DMS53 (cell line): ENCODE measurements around the gene SH3BGR.
A peak's percentile ranks its signal among the peaks of the same experiment; 100 is the strongest.
"Not testable (repeated sequence)": the region's sequence is repeated elsewhere in the genome, so short reads cannot be mapped to it uniquely, and the experiment has no call there.

Experiments used
- DNase-seq: peaks from one replicate; lab custom pipeline; 2025; lab: John Stamatoyannopoulos, UW

SH3BGR gene

DNA sequence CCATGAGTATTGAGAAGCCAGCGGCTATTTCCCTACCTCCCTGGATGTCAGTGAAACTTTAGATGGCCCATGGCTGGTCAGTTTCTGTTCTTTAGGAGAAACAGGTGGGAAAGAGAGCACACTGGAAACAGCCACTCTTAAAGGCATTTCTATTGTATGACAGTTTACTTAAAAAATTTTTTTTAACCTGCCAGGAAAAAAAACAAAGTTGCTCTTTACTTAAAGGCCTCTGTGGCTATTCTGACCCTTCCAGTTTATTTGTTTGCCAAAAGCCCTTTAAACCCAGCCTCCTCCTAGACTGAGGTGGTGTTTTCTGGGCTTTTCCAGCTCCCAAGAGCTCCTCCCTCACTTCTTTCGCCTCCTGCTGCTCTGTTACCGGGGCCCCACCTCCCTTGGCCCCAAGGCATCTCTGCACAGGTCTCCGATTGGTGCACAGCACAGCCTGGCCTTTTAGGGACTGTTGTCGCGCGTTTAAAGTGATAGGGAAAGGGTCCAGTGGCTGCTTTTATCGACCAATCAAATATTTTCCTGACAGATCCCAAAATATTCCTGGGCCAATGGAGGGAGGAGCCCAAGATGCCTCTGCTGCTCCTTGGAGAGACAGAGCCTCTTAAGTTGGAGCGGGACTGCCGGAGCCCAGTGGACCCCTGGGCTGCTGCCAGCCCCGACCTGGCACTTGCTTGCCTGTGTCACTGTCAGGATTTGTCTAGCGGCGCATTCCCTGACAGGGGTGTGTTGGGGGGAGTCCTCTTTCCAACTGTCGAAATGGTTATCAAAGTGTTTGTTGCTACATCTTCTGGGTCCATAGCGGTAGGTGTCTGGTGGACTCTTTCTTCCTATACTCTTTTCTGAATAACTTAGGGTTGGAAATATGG lies at the start of gene SH3BGR:
Gene SH3BGR (plus strand): TSS at position 639 of the 875 bp plus-strand sequence. CDS start 127 bp downstream, at position 766.
- DNase-seq = peak; percentile 37

DNA sequence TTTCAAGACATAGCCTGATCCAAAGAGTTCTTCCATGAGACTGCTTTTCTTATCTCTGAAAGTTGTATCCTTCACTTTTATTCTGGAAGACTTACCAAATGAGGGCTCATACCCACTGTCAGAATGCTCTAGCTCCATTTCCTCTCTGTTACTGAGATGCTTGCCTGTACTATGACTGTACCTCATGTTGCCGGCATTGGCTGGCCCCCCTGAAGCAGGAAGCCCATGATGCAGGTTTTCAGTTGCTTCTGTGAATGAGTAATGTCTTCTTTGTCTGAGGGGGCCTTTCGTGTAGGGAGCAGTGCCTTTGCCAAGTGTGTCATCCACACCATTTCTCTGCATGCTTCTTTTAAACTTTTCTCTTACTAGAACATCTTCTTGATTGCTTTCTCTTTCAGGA lies 45.7 kb upstream of the SH3BGR start:
- no peak for DNase-seq

DNA sequence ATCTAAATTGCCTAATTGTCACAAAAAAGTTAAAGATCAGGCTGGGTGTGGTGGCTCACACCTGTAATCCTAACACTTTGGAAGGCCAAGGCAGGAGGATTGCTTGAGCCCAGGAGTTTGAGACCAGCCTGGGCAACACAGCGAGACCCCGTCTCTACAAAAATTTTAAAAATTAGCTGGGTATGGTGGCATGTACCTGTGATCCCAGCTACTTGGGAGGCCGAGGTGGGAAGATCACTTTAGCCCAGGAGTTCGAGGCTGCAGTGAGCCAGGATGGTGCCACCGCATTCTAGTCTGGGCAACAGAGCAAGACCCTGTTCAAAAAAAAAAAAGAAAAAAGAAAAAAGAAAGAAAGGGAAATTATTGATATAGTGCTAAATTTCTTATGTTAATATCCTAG lies 32.6 kb upstream of the SH3BGR start:
- DNase-seq = not testable (repeated sequence)

DNA sequence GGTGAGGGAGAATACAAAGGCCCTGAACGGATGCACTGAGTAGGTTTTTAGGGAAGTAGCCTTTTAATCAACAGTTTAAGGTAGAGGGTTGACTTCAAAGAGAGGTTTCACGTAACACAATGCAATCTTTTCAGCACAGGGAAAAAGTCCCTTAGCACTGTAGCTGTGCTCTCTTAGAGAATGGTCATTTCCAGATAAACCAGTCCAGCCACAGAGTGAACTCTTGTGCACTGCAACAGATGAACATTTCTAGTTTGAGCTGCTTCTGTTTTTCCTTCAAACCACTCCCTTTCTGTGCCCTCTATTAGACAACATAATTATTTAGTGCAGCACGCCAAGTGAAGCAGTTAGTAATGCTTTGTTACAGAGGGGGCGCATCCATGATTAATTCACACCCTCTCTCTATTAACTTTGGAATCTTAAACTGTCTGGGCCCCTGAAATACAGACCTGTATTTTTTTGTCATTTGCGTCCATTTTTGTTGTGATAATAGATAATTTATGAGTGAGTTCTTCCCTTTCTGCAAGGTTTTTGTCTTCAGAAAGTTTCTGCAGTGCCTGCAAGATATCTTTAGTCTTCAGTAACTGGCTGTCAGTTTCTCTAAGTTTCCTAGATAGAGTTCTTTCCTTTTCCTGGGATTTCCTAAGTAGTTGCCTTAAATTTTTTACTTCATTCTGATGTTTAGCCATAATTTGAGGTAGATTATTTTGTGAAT lies 29.1 kb upstream of the SH3BGR start:
- peak; percentile 37 for DNase-seq

DNA sequence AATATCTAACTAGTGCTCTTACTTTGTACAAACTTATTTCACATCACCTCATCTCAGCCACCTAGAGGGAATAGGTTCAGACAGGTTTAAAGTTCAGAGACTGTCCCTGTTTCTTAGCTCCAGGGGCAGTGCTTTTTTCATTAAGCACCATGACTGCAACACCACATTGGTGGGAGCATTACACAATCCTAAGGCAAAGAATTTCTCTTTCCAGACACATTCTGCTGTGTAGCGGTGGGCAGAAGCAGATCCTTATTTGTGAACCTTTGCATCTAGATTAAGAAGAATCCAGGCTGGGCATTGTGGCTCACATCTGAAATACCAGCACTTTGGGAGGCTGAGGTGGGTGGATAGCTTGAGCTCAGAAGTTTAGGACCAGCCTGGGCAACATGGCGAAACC lies 22.3 kb upstream of the SH3BGR start:
- DNase-seq = no peak

DNA sequence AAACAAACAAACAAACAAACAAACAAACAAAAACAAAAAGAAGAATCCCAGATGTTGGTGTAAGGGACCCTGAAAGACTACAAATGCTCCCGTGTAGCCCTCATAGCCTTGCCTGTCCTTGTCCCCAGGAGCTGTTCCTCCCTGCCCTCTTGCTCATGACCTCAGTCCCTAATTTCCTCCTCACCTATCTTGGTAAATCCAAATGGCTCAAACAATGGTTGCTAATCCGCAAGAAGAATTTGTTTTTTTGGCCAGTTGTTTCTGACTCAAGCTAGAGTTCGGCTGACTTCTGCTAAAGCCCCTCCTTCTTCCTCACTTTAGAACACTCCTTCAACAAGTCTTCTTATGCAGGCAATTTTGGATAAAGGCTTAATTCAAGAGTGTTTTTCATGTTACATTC lies 21.8 kb upstream of the SH3BGR start:
- DNase-seq = no peak

DNA sequence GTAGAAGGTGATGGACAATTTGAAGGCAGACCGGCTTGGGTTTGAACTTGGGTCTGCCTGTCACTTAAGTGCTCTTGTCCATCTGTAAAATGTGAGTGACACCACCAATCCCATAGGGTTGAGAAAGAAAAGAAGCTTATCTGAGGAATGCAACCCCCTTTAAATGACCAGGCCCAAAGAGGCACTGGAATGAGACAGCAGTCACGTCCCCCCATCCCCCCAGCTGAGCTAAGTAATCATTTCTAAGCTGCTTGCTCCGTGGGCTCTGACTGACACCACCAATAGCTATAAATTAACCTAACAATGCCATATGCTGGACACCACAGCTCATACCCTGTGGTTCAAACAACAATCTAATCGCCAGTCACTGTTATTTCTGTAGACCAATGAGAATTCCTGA lies 21.3 kb upstream of the SH3BGR start:
- DNase-seq = no peak

DNA sequence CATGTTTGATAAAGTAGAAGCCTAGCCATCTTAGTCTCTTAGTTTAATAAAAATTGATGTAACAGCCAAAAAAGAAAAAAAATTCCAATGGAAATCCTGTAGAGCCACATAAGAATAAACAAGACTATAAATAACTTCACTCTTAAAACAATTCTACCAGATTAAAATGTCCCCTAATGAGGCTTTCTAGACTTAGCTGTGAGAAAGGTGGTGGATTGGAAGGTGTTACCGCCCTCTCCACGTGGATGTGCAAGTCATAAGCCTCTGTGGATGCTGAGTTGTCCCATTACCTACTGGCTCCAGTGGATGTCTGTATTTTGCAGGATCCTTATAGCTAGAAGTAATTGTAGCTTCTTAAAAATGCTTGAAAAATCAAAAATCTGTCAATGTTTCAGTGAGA lies 20.8 kb upstream of the SH3BGR start:
- no peak for DNase-seq

DNA sequence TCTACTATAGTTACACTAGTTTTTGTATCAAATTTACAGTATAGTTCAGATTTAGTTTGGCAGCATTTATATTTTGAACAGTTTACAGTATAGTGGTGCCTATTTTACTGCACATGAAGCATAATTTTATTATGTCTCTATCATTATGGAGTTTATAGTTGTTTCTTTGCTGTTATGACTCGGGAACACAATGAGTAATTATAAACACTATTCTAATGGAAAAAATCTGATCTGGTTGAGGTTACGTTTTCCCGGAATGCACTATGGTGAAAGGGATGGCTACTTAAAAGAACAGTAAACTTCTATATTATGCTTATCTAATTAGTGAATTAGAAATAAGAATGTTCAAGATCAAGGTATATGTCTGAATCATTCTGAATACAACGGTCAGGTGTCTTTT lies 16.8 kb upstream of the SH3BGR start:
- DNase-seq = no peak

DNA sequence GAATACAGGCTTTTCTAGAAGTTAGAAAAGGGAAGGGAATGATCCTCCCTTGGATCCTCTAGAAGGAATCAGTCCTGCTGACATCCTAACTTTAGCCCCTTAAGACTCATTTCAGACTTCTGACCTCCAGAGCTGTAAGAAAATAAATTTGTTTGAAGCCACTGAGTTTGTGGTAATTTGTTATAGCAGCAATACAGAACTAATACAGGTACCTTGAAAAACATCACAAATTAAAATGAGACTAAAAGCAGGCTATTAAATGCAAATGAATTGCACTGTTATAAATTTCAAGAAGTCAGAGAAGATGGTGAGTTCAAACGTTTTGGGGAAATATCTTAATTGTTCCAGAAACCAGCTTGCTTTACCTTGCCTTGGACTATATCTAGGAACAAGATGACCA lies 12.5 kb upstream of the SH3BGR start:
- no peak for DNase-seq

DNA sequence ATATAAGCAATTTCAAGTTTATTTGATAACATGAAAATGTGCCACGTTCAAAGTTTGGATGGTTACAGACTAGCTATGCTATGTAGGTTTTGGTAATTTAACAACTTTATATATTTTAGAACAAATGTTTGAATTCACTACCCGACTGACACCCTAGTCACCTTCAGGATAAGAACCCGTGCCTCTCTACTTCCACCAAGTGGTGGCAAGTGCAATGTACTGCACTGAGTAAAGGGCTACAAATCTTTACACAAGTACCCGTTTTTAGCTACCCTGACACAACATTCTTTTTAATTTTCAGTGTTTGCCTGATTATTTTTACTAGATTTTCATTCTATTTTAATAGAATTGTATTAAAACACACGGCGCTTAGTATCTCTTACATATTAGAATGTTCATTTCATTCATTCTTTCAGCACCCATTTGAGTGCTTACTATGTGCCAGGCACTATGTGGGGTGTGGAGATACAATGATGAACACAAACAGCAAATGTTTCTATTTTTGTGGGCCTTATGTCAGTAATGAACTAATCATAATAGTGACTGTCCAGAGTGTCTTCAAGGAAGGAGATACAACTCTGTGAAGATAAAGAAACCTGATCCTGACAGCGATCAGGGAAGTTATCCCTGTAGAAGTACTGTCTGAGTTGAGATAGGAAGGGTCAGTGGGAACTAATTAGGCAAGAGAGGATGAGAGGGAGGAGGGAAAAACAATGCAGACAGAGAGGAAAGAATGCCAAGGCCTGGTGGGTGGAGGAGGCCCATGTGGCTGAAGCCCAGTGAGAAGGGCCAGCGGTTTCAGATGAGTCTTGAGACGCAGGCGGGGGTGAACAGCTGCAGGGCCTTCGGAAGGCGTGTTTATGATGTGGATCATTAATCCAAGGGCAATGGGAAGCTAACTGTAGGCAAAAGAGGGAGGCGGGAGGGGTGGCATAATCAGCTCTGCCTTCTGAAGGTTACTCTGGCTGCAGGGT lies 10.0 kb upstream of the SH3BGR start:
- peak; percentile 69 for DNase-seq

DNA sequence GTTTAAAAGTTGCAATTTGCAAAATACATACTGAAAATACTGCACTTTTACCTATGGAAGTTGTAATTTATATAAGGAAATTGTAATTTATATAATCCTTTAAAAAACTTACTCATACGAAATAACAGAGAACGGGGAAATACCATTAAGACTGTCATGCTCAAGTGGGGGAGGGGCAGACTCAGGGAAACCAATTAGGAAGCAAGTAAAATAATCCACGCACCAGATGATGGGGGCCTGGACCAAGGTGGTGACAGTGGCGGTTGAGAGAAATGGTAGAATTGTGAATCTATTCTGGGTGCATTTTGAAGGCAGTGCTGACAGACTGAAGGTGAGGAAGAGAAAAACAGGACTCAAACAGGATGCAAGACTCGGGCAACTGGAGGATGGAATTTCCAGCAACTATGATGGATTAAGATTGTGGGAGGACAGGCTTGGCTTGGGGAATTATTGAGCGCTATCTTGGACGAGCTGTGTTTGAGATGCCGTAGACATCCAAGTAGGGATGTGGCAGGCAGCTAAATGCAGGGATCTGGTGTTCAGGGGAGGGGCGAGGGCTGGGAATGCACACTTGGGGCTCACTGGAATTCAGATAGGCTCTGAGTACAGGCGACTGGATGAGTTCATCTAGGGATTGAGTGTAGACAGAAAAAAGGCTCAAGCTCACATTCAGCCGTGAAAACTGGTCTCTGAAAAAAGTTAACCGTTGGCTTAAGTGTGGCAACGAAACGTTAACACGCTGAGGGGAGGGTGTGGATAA lies 7.2 kb upstream of the SH3BGR start:
- peak; percentile 36 for DNase-seq

DNA sequence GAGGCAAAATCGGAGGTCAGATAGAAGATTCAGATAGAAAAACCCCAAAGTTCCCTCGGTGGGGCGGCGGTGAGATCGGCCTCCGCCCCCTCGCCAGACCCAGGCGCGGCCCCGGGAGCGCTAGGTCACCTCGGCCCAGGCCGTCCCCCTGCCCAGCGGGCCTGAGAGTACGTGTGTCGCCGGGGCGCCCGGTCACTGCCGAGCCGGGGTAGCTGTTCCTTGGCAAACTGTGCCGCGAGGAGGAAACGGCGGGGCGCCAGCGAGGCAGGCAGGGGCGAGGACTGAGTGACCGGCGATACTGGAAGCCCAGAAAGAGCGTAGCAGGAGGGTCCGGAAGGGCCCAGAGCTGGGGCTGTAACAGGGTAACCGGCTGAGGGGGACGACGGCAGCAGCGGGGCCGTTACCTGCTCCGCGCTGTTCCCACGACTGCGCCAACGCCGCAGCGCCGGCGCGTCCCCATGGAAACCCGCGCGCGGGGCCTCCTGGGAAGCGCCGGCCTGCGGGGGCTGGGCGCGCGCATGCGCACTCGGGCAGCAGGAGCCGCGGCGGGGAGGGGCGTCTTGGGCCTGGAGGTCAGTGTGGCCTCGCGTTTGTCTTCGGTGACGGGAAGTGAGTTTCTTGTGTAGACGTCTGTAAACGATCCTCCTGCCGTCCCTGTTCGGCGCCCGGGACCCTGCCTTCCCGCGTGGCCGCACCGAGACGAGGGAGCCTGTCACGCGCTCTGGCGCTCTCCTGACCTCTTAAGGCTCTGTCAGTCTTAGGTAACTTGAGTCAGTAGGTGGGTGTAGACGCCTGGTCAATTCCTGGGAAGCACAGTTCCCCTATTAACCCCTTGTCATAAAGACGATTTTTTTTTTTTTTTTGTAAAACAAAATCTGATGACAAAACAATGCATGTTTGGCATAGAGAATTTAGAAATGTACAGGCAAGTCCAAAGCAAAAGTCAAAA lies 6.2 kb upstream of the SH3BGR start, which contains the start of gene LCA5L:
Gene LCA5L (minus strand): TSS at position 458 of the 949 bp plus-strand sequence. CDS start 17,285 bp downstream, outside the sequence.
- DNase-seq = peak; percentile 92

DNA sequence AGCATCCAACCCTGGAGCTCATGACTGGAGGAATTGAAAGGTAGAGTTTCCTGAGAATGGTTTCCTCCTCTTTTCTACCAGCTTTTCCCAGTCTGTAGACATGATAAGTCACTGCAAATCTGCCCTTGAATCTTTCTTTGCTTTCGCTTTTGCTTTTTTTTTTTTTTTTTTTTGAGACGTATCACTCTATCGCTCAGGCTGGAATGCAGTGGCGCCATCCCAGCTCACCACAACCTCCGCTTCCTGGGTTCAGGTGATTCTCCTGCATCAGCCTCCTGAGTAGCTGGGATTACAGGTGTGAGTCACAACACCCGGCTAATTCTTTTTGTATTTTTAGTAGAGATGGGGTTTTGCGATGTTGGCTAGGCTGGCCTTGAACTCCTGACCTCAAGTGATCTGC lies 4.5 kb upstream of the SH3BGR start:
- no peak for DNase-seq

DNA sequence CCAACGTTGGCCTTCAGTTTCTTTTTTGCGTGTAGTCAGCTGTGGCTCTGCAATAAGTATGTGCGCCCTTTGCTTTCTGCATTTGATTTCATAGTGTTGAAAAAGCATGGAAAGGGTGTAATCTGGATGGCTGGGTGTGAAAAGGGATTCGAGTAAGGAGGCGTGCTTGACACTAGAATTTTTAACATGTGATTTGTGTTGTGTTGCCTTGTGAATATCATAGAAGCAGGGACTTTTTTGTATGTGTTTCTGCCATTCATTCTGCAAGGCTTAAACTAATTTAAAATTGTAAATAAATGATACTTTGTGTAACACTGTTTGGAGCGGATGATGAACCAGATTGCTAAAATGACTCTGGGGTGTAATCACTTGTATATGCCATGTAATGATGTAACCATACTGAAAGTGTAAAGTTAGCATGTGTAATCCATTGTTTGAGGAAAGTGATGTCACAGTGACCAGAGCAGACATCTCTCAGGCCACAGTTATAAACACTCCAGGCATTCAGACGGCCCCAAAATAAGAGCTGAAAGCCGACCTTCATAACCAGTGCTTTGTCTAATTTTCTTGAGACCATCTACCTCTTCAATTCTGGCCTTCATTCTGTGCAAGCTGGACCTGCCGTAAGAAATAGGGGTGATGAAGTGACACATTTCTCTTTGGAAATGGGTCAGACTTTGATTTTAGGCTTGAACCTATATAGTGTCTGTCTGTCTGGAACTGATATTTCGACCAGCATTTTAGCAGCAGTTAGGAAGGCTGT lies 618 bp downstream of the SH3BGR start:
- peak; percentile 37 for DNase-seq

DNA sequence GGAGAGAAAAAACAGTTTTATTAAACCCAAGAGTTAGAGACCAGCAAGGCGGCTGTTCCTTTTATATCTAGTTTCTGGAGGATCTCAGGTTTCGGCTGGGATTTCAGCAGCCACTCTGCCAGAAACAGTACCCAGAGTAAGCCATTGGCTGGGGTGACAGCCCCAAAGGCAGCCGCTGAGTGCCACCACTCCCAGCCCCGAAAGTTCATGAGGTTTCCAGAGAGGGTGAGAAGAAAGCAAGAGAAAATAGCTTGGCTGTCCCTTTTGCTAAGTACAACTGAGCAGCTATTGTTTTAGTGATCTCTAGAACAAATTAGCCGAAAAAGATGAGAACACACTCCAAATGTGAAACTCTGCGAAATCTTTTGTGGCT lies 1.2 kb downstream of the SH3BGR start:
- no peak for DNase-seq

DNA sequence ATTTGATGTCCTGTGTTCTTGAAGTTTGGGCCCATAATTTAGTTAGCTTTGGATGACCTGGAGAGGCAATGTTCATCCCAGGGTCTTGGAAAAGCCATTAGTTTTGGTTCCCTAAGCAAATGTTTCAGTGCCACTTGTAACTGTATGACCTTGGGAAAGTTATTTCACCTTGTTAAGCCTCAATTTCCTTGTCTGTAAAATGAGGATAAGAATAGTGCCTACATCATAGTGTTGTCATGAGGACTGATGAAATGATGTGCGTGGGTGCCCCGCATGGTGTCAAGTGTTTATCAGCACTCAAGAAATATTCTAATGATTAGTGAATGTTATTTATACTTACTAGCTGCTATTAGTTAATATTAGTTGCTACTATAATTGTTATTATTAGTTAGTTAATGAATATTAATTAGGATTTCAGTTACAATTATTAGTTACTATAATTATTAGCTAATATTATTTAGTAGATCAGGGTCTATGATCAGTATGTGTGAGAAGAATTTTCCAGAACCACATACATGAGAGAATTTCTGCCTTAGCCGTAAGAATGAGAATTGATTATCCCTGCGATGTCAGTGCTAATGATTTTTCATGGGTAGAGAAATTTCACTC lies 1.9 kb downstream of the SH3BGR start:
- no peak for DNase-seq

DNA sequence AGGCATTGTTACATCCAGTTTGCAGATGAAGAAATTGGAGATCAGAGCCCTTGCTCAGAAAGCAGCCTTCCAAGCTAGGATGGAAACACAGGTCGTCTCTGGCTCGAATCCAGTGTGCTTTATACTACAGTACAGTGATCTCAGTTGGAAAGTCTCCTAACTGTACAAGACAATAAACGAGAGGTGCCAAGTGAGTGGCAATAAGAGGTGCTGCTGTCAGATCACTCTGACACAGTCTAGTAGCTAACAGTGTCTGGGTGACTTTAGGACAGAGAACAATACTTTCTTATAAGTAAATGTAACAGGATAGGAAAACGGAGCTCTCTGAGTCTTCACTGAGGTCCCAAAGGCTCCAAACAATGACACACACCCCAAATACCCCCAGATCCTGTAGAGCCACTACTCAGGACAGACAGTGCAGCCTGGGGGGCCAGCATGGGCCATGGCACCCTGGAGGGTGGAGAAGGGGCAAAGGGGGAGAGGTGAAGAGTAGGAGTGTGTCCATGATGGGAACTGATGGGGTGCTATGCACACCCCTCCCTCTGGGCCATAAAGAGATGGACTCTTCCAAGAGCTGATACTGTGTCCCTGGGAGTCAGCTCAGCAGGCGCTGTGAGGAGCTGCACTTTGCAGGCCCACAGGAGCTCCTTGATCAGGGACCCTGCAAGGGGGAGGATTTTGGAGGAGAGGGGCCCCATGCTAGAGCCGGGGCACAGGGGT lies 3.3 kb downstream of the SH3BGR start:
- DNase-seq = no peak
